ENCODE results near the gene SCNN1A. TPM values are rescaled to one million over a fixed set of nuclear protein-coding genes. Genes with fewer than 3 reads are reported as not detected.

The SCNN1A gene
- total and polyA plus RNA-seq, 2 of the 4 experiments (the other 2 are of a cell fraction), result 0.41 TPM; not detected in 1

DNA sequence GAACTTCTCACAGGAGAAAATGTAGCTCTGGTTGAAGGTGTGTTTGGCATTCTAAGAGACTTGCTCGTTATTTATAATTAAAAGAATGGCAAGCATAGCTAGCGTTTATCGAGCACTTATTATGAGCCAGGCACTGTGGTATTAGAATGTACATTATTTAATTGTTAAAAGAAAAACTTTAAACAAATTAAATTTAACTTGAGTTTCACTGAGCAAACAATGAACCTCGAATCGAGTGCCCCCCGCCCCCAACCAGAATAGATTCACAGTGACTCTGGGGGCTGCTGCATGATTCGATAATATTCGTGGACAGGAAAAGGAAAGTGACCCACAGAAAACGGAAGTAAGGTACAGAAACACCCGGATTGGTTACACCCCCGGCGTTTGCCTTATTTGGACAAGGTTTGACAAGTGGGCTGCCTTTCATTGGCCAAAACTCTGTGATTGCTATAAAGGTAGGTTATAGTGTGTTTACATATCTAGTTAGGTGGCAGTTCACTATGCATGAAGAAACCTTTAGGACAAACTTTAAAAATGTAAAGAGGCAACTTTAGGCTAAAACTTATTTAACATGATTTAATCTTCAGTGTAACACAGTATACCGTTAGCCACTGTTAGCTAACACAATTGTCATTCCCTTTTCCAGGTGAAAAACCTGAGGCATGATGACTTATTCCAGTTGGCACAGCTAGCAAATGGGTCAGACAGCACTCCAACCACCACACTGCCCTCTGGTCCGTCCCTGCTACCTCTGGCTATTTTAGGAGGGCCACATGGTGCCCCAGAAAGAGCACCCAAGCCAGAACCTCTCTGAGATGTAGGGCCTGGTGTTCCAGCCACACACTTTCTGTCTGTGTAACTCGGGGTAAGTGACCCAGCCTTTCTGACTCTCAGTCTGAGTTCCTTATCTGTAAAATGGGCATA, 7.1 kb downstream of the SCNN1A start (continued):
- TF ChIP-seq SMC3 (IDR thresholded peaks at IDR 0.05; ENCODE audit: low read depth, low read length) (no peak), MAFK (IDR thresholded peaks at IDR 0.05; ENCODE audit: low read depth, low read length) (no peak)

DNA sequence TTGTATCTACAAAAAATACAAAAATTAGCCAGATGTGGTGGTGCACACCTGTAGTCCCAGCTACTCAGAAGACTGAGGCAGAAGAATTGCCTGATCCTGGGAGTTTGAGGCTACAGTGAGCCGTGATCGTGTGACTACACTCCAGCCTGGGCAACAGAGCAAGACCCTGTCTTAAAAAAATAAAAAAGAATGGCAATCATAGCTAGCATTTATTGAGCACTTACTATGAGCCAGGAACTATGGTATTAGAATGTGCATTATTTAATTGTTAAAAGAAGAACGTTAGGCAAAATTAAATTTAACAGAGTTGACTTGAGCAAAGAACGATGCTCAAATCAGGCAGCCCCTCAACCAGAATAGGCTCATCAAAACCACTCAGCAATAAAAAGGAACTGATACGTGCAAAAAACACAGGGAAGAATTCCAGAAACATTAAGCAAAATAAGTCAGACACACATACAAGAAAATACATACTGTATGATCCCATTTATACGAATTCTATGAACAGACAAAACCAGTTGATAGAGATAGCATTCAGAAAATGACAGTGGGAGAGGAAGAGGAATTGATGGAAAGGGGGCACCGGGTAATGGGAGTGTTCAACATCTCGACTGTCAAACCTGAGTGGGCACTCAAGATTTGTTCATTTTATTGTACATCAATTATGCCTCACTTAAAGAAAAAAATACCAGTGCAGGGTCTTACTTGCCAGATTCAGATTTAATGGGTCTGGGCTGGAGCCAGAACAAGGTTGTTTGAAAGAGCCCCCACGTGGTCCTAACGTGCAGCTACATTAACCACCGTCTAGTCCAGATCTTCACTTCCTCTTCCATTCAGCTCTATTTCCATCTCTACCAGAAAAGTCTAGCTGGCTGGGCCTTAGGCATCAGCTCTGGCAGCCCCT, 8.0 kb downstream of the SCNN1A start:
- H4K20me1 ChIP-seq (ENCODE audit: insufficient read depth, low read length), result no peaks in the 10 kb centered on the region
- no peak overlapping the region for H3K18ac ChIP-seq (ENCODE audit: low read depth, low read length)
- no peak overlapping the region for H3K14ac ChIP-seq (replicated peaks; ENCODE audit: low read depth, low read length)
- H3K9me1 ChIP-seq (ENCODE audit: insufficient read depth, low read length), result peaks cover 9% of the 10 kb centered on the region
- H3K9me3 ChIP-seq (ENCODE audit: control insufficient read depth, insufficient read depth, low read length), result no peaks in the 10 kb centered on the region
- H4K5ac ChIP-seq (ENCODE audit: low read depth, low read length), result no peak overlapping the region
- no peak overlapping the region for H3K27ac ChIP-seq (ENCODE audit: insufficient read depth, low read length)
- H3K4me1 ChIP-seq (ENCODE audit: control insufficient read depth, insufficient read depth, low read length), result peaks cover 21% of the 10 kb centered on the region
- no peak overlapping the region; the same call in 1 of the 2 replicates for H4K91ac ChIP-seq (ENCODE audit: insufficient read depth, low read depth, low read length)
- no peaks in the 10 kb centered on the region for H3K79me1 ChIP-seq (ENCODE audit: low read depth in 1 of 2, low read length in 2 of 2)
- 100% methylated on average over 1 of the region's 11 CpGs; no CpG with 5 or more reads in 1 of the 2 experiments for WGBS, 2 experiments (ENCODE audit: extremely low coverage in 2 of 2, insufficient read length in 1 of 2)
- no peak overlapping the region for H2BK5ac ChIP-seq (ENCODE audit: low read depth, low read length, poor library complexity, severe bottlenecking)
- dilution Hi-C loops (cut with HindIII; ENCODE audit: low sequenced_read_pairs, unreplicated experiment) (no loop called here), intact Hi-C loops (cut with micrococcal nuclease) (no loop called here), in situ Hi-C loops (cut with MboI; ENCODE audit: low sequenced_read_pairs) (no loop called here)
- BruUV-seq (replicated peaks), result no TSS peak
- no peak overlapping the region for H3K4me3 ChIP-seq (ENCODE audit: insufficient read depth, low read depth, low read length)
- H3K23ac ChIP-seq (ENCODE audit: low read depth, low read length), result no peak overlapping the region
- H3K4me2 ChIP-seq (ENCODE audit: low read depth, low read length), result no peak overlapping the region
- ChIA-PET POLR2A (ENCODE audit: unreplicated experiment) (no interaction called here), CTCF (interaction anchor here (0.5 kb wide), 1 partner anchor 31 kb away, joined by 3 read pairs; no protein-coding TSS in a partner anchor)
- TF ChIP-seq, protein P1, sequence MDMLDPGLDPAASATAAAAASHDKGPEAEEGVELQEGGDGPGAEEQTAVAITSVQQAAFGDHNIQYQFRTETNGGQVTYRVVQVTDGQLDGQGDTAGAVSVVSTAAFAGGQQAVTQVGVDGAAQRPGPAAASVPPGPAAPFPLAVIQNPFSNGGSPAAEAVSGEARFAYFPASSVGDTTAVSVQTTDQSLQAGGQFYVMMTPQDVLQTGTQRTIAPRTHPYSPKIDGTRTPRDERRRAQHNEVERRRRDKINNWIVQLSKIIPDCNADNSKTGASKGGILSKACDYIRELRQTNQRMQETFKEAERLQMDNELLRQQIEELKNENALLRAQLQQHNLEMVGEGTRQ (IDR thresholded peaks at IDR 0.05; ENCODE audit: low read depth, low read length), result peak; percentile 45; the same call in 1 of the 2 replicates
- TF ChIP-seq, protein P2, sequence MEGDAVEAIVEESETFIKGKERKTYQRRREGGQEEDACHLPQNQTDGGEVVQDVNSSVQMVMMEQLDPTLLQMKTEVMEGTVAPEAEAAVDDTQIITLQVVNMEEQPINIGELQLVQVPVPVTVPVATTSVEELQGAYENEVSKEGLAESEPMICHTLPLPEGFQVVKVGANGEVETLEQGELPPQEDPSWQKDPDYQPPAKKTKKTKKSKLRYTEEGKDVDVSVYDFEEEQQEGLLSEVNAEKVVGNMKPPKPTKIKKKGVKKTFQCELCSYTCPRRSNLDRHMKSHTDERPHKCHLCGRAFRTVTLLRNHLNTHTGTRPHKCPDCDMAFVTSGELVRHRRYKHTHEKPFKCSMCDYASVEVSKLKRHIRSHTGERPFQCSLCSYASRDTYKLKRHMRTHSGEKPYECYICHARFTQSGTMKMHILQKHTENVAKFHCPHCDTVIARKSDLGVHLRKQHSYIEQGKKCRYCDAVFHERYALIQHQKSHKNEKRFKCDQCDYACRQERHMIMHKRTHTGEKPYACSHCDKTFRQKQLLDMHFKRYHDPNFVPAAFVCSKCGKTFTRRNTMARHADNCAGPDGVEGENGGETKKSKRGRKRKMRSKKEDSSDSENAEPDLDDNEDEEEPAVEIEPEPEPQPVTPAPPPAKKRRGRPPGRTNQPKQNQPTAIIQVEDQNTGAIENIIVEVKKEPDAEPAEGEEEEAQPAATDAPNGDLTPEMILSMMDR (conservative IDR thresholded peaks at IDR 0.05; ENCODE audit: low read depth, low read length), result 0 out of 2 replicates have a peak, but pooled peaks have one; percentile 17
- TF ChIP-seq MAZ (IDR thresholded peaks at IDR 0.05; ENCODE audit: borderline replicate concordance, low read depth, low read length), result no peak
- peak overlapping the region; percentile 13; the same call in 1 of the 3 replicates for H2BK15ac ChIP-seq (ENCODE audit: low read depth, low read length)
- H3K4ac ChIP-seq (ENCODE audit: low read depth, low read length), result peak overlapping the region; percentile 65; the same call in 1 of the 2 replicates
- no peak overlapping the region for H3K9ac ChIP-seq (ENCODE audit: low read depth, low read length)
- H2AFZ ChIP-seq (replicated peaks; ENCODE audit: low read length, poor library complexity), result peak overlapping the region; percentile 32
- no peaks in the 10 kb centered on the region for H3K27me3 ChIP-seq (ENCODE audit: control insufficient read depth, insufficient read depth, low read length)
- no peak overlapping the region for H3K56ac ChIP-seq (ENCODE audit: extremely low read depth, insufficient read depth, low read length)
- H3K36me3 ChIP-seq (ENCODE audit: control insufficient read depth, insufficient read depth, low read length), result no peaks in the 10 kb centered on the region
- no peak overlapping the region for H2AK9ac ChIP-seq (replicated peaks; ENCODE audit: low read depth, low read length, poor library complexity)
- ATAC-seq (ENCODE audit: low read depth), result no peak
- H2BK120ac ChIP-seq (ENCODE audit: low read depth, low read length), result peak overlapping the region; percentile 46
- no peak overlapping the region; a peak in 1 of 4 replicates for H4K8ac ChIP-seq (ENCODE audit: low read depth in 2 of 2, low read length in 2 of 2)
- peak overlapping the region; percentile 33; the same call in 1 of the 2 replicates for H2BK20ac ChIP-seq (ENCODE audit: low read depth, low read length)
- peak; percentile 28 for DNase-seq
- H2AK5ac ChIP-seq (ENCODE audit: low read depth, low read length), result peak overlapping the region; percentile 43; the same call in 1 of the 2 replicates

All from IMR-90 (cell line).